Measurements from ENCODE around the gene TUBA4B. TPM values are rescaled to one million over a fixed set of nuclear protein-coding genes. Genes with fewer than 3 reads are reported as not detected.
A peak's percentile ranks its signal among the peaks of the same experiment; 100 is the strongest.

The TUBA4B gene
- not detected in 2 replicates for polyA plus RNA-seq (2011; rRNA removed)
- polyA minus RNA-seq (2011; rRNA and poly(A)+ RNA removed): not detected in 2 replicates

DNA sequence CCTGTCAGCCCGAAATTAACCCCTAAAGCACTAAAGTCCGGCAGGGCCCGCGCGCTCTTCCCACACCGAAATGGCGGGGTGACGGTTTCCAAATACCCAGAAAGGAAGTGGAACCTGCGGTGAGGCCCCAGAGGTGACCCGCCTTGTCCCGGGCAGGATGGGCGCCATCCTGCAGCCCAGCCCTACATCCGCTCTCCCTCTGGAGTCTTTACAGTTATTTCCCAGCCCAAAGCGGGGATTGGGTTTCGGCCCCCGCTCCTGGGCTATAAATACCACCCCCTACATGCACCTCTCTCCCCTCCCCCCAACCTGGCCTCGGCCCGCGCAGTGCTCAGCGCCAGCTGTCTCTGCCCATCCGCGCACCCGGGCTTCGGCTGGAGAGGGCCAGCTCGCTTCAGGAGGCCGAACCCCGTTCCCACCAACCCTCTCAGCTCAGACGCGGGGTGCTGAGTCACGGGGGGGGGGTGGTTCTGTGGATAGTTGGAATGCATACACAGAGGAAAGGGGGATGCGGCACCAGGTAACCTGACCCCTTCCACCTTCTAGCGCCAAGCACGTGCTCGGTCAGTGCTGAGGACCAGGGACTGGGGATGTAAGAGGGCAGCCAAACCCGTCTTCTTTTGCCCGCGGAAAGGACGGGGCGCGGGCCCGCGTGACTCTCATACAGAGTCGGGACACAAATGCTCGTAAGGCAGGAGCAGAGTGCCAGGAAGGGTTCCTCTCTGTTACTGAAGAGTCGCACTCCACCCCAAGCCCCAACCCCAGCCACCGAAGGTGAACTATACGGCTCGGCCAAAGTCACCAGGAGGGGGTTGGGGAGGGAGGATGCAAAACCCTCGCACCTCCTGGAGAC, at the start of gene TUBA4B:
TUBA4B (plus strand) TSS at position 344 of the 853 bp plus-strand sequence; CDS start at position 509, 165 bp downstream.
- TF ChIP-seq, protein P1, sequence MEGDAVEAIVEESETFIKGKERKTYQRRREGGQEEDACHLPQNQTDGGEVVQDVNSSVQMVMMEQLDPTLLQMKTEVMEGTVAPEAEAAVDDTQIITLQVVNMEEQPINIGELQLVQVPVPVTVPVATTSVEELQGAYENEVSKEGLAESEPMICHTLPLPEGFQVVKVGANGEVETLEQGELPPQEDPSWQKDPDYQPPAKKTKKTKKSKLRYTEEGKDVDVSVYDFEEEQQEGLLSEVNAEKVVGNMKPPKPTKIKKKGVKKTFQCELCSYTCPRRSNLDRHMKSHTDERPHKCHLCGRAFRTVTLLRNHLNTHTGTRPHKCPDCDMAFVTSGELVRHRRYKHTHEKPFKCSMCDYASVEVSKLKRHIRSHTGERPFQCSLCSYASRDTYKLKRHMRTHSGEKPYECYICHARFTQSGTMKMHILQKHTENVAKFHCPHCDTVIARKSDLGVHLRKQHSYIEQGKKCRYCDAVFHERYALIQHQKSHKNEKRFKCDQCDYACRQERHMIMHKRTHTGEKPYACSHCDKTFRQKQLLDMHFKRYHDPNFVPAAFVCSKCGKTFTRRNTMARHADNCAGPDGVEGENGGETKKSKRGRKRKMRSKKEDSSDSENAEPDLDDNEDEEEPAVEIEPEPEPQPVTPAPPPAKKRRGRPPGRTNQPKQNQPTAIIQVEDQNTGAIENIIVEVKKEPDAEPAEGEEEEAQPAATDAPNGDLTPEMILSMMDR (IDR thresholded peaks at IDR 0.05; ENCODE audit: insufficient read depth, low read depth, low read length): no peak
- ChIA-PET CTCF (interaction anchor here (0.6 to 9.5 kb wide), 8 partner anchors 9 to 511 kb away, joined by 3 to 61 read pairs (median 4); partner anchors contain the start of genes ANKZF1 and DNAJB2), POLR2A (interaction anchor here (0.6 kb wide), 3 partner anchors 24 to 165 kb away, joined by 4 to 7 read pairs (median 5); partner anchors contain the start of gene DES)
- H3K27me3 ChIP-seq (ENCODE audit: control insufficient read depth, insufficient read depth, low read length): peaks cover 3% of the 10 kb centered on the region
- H3K36me3 ChIP-seq (ENCODE audit: control insufficient read depth, insufficient read depth, low read length): peaks cover 3% of the 10 kb centered on the region
- no peak for DNase-seq (ENCODE audit: low read depth)
- peak within 1 kb of the TSS; percentile 52 for H3K4me3 ChIP-seq (ENCODE audit: low read depth, low read length)

DNA sequence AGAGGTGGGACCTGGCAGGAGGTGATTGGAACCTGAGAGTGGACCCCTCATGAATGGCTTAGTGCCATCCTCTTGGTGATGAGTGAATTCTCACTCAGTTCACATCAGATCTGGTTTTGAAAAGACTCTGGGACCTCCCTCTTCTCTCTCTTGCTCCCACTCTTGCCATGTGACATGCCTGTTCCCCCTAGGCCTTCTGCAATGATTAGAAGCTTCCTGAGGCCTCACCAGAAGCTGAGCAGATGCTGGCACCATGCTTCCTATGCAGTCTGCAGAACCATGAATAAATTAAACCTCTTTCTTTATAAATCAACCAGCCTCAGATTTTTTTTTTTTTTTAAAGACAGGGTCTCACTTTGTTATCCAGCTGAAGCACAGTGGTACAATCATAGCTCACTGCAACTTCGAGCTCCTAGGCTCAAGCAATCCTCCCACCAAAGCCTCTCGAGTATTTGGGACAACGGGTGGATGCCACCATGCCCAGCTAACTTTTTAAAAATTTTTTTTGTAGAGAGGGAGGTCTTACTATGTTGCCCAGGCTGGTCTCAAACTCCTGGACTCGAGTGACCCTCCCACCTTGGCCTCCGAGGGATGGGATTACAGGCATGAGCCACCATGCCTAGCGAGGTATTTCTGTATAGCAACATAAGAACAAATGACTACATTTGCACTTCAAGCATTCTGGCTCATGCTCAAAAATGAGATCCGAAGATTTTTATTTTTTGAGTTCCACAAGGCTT, 48.4 kb upstream of the TUBA4B start:
- ChIA-PET CTCF (interaction anchor here (1.1 kb wide), 1 partner anchor 90 kb away, joined by 3 read pairs; no protein-coding TSS in a partner anchor), POLR2A (no interaction called here)

DNA sequence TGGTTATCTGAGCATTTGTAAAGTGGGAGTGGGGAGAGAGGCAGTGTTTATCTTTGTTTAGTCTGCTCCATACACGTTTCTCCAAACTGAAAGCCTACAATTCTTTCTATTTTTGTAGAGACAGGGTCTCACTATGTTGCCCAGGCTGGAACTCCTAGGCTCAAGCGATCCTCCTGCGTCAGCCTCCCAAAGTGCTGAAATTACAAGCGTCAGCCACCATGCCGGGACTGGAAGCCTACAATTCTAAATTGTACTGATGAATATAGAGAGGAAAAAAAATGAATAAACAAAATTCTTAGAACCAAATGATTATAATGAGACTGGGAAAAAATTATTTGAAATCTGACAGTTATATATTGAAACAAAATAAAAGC, 47.9 kb upstream of the TUBA4B start:
- ChIA-PET POLR2A (no interaction called here), CTCF (interaction anchor here (1.2 kb wide), 1 partner anchor 90 kb away, joined by 5 read pairs; no protein-coding TSS in a partner anchor)
- TF ChIP-seq, protein P1 (IDR thresholded peaks at IDR 0.05; ENCODE audit: insufficient read depth, low read depth, low read length): no peak
- H3K36me3 ChIP-seq (ENCODE audit: control insufficient read depth, insufficient read depth, low read length): peaks cover 6% of the 10 kb centered on the region
- H3K27me3 ChIP-seq (ENCODE audit: control insufficient read depth, insufficient read depth, low read length): no peaks in the 10 kb centered on the region
- DNase-seq (ENCODE audit: low read depth): no peak
- H3K4me3 ChIP-seq (ENCODE audit: low read depth, low read length): no peak overlapping the region

More for the DNA sequence above, 48.4 kb upstream of the TUBA4B start:
- no peaks in the 10 kb centered on the region for H3K27me3 ChIP-seq (ENCODE audit: control insufficient read depth, insufficient read depth, low read length)
- DNase-seq (ENCODE audit: low read depth): no peak
- no peak overlapping the region for H3K4me3 ChIP-seq (ENCODE audit: low read depth, low read length)
- H3K36me3 ChIP-seq (ENCODE audit: control insufficient read depth, insufficient read depth, low read length): peaks cover 5% of the 10 kb centered on the region
- TF ChIP-seq, protein P1 (IDR thresholded peaks at IDR 0.05; ENCODE audit: insufficient read depth, low read depth, low read length): no peak

DNA sequence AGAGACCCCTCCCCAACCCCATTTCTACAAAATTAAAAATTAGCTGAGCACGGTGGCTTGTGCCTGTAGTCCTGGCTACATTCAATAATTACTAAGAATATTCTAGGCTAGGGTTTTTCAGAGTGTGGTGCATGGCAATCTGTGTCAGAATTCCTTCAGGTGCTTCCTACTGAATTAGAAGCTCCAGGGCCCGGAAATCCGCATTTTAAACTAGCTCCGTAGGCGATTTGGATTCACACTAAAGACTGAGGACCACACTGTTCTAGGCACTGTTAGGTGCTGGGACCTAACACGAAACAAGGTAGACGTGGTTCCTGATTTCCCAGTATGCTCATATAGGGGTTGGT, 47.1 kb upstream of the TUBA4B start:
- peak overlapping the region; percentile 47 for H3K4me3 ChIP-seq (ENCODE audit: low read depth, low read length)
- ChIA-PET CTCF (interaction anchor here (0.9 to 2.0 kb wide), 10 partner anchors 10 to 211 kb away, joined by 3 to 7 read pairs (median 4); partner anchors contain the start of genes CNPPD1, GLB1L and STK16), POLR2A (interaction anchor here (0.6 to 1.4 kb wide), 2 partner anchors 29 to 46 kb away, joined by 4 read pairs; partner anchors contain the start of genes CNPPD1 and NHEJ1)
- TF ChIP-seq, protein P1 (IDR thresholded peaks at IDR 0.05; ENCODE audit: insufficient read depth, low read depth, low read length): no peak
- H3K36me3 ChIP-seq (ENCODE audit: control insufficient read depth, insufficient read depth, low read length): peaks cover 9% of the 10 kb centered on the region
- no peaks in the 10 kb centered on the region for H3K27me3 ChIP-seq (ENCODE audit: control insufficient read depth, insufficient read depth, low read length)
- DNase-seq (ENCODE audit: low read depth): no peak
